ENCODE measurements around the gene GCLC. TPM values are rescaled to one million over a fixed set of nuclear protein-coding genes. Genes with fewer than 3 reads are reported as not detected.

Gene GCLC
- total RNA-seq, 1 donor from 2014 or later, result 54.6 TPM

DNA sequence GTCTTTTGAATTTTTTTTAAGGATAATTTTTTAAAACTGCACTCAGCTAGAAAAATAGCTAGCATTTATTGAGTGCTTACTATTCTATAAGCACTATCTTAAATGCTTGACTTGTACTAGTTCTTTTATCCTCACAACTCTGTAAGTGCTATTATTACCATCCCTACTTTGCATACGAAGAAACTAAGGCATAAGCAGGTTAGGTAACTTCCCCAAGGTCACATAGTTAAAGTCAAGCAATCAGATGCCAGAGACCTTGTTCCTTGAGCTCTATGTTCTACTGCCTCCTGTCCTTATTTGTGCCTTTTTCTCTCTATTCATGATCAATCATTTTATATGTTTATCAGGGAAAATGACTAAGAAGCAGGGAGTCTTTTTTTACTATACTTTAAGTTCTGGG, 65.0 kb downstream of the GCLC start:
- Mint-ChIP-seq H3K27ac (no peak overlapping the region), H3K9me3 (no peaks in the 10 kb centered on the region), H3K4me3 (no peak overlapping the region), H3K4me1 (ENCODE audit: unreplicated experiment) (peaks cover 12% of the 10 kb centered on the region), H3K36me3 (no peaks in the 10 kb centered on the region), H3K27me3 (no peaks in the 10 kb centered on the region)
- no peak for DNase-seq (ENCODE audit: extremely low spot score, unreplicated experiment)
- no peak for TF ChIP-seq CTCF (conservative IDR thresholded peaks at IDR 0.05)

- H3K4me3 Mint-ChIP-seq, result no peak overlapping the region
These were observed 67.9 kb downstream of the GCLC start for GRCh38 chr6:53476964-53477363.

DNA sequence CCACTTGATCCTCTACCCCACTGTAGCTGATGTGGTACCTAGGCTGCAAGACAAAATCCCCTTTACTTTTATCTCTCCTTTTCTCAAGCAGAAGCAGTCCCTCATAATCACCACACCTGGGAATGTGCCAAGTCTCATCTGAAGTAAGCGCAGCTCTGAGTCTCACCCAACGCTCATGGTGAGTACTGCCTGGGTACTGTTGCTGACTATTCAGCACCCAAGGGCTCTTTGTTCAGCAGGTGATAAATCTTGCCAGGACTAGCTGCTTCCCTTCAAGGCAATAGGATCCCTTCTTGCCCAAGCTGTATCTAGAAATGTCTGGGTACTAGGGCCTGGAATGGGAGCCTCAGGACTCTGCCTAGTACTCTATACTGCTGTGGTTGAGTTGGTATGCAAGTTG, 70.9 kb downstream of the GCLC start:
- H3K36me3 Mint-ChIP-seq, result no peaks in the 10 kb centered on the region
- H3K4me3 Mint-ChIP-seq, result no peak overlapping the region
- no peaks in the 10 kb centered on the region for H3K4me1 Mint-ChIP-seq (ENCODE audit: unreplicated experiment)
- H3K27ac Mint-ChIP-seq, result no peak overlapping the region
- DNase-seq (ENCODE audit: extremely low spot score, unreplicated experiment), result no peak
- no peaks in the 10 kb centered on the region for H3K27me3 Mint-ChIP-seq
- no peak for TF ChIP-seq CTCF (conservative IDR thresholded peaks at IDR 0.05)
- no peaks in the 10 kb centered on the region for H3K9me3 Mint-ChIP-seq

More at GRCh38 chr6:53476964-53477363, 67.9 kb downstream of the GCLC start:
- no peak for DNase-seq (ENCODE audit: extremely low spot score, unreplicated experiment)
- Mint-ChIP-seq H3K4me1 (ENCODE audit: unreplicated experiment) (peaks cover 2% of the 10 kb centered on the region), H3K27me3 (no peaks in the 10 kb centered on the region), H3K27ac (no peak overlapping the region), H3K9me3 (no peaks in the 10 kb centered on the region), H3K36me3 (no peaks in the 10 kb centered on the region)
- TF ChIP-seq CTCF (conservative IDR thresholded peaks at IDR 0.05), result no peak

GRCh38 chr6:53469163-53469562, 75.7 kb downstream of the GCLC start:
- Mint-ChIP-seq H3K4me1 (ENCODE audit: unreplicated experiment) (peaks cover 9% of the 10 kb centered on the region), H3K9me3 (no peaks in the 10 kb centered on the region), H3K36me3 (no peaks in the 10 kb centered on the region), H3K27ac (no peak overlapping the region), H3K4me3 (no peak overlapping the region), H3K27me3 (no peaks in the 10 kb centered on the region)
- no peak for TF ChIP-seq CTCF (conservative IDR thresholded peaks at IDR 0.05)
- DNase-seq (ENCODE audit: extremely low spot score, unreplicated experiment), result no peak

- no peak for DNase-seq (ENCODE audit: extremely low spot score, unreplicated experiment)
- Mint-ChIP-seq H3K36me3 (no peaks in the 10 kb centered on the region), H3K27ac (no peak overlapping the region), H3K4me1 (ENCODE audit: unreplicated experiment) (peaks cover 9% of the 10 kb centered on the region), H3K4me3 (no peak overlapping the region), H3K27me3 (no peaks in the 10 kb centered on the region), H3K9me3 (no peaks in the 10 kb centered on the region)
- TF ChIP-seq CTCF (conservative IDR thresholded peaks at IDR 0.05), result no peak
These were observed 78.6 kb downstream of the GCLC start for GRCh38 chr6:53466257-53466656.

- no peak for DNase-seq (ENCODE audit: extremely low spot score, unreplicated experiment)
- no peaks in the 10 kb centered on the region for H3K36me3 Mint-ChIP-seq
- H3K4me3 Mint-ChIP-seq, result no peak overlapping the region
- peaks cover 9% of the 10 kb centered on the region for H3K4me1 Mint-ChIP-seq (ENCODE audit: unreplicated experiment)
- H3K9me3 Mint-ChIP-seq, result no peaks in the 10 kb centered on the region
- no peak for TF ChIP-seq CTCF (conservative IDR thresholded peaks at IDR 0.05)
- H3K27me3 Mint-ChIP-seq, result no peaks in the 10 kb centered on the region
- no peak overlapping the region for H3K27ac Mint-ChIP-seq
These were observed 79.2 kb downstream of the GCLC start for GRCh38 chr6:53465732-53466131.
